22Rv1 (cell line): ENCODE measurements around the gene CRHR1.

Experiments
- ZFX ChIP-seq: fragments of 450-650 bp; IDR thresholded peaks from 2 replicates; pipeline ENCODE4 v1.6.1; 2017; ENCODE audit warnings: antibody characterized with exemption, borderline replicate concordance
- TF ChIP-seq, protein P1 (sequence below): fragments of 450-650 bp; IDR thresholded peaks from 2 replicates; pipeline ENCODE4 v1.5.1; 2017; ENCODE audit warnings: mild to moderate bottlenecking

DNA sequence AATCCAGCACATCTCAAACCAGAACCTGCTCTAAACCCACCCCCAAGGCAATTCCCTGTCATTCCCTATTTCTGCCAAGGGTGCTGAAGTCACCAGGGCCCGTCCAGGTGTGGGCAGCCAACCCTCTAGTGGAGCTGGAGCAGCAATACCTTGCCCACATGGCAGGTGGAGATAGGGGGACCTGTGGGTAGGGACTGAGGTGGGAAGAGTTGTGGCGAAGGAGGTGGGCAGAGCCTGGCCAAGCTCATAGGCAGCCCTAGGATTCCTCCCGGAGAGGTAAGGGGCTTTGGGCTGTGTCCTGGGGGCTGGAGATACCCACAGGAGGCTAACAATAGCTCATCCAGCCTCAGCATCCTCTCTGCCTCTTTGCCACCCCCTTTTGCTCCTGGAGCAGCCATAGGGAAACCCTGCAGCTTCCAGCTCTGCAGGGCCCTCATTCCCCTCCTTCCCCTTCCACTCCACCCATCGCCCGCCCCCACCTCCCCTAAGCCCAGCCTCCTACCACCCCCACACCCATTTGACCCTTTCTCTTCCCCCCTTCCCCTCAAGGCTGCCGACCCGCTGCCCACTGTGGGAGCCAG lies 30.4 kb upstream of the CRHR1 start:
- TF ChIP-seq, protein P1, sequence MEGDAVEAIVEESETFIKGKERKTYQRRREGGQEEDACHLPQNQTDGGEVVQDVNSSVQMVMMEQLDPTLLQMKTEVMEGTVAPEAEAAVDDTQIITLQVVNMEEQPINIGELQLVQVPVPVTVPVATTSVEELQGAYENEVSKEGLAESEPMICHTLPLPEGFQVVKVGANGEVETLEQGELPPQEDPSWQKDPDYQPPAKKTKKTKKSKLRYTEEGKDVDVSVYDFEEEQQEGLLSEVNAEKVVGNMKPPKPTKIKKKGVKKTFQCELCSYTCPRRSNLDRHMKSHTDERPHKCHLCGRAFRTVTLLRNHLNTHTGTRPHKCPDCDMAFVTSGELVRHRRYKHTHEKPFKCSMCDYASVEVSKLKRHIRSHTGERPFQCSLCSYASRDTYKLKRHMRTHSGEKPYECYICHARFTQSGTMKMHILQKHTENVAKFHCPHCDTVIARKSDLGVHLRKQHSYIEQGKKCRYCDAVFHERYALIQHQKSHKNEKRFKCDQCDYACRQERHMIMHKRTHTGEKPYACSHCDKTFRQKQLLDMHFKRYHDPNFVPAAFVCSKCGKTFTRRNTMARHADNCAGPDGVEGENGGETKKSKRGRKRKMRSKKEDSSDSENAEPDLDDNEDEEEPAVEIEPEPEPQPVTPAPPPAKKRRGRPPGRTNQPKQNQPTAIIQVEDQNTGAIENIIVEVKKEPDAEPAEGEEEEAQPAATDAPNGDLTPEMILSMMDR = no peak
- TF ChIP-seq ZFX = no peak
